Left ventricle myocardium superior (tissue), 1 donor: ENCODE results near the gene MAP2K3. TPM values are rescaled to one million over a fixed set of nuclear protein-coding genes. Genes with fewer than 3 reads are reported as not detected.
"Not testable (repeated sequence)": the region's sequence is repeated elsewhere in the genome, so short reads cannot be mapped to it uniquely, and the experiment has no call there.

Experiments
- ATAC-seq: fragments of 200-7000 bp; cut with Tn5 transposase; one replicate; pipeline ENCODE4 v1.9.1; 2020; ENCODE audit warnings: mild to moderate bottlenecking, moderate library complexity
- DNase-seq: peaks from one replicate; pipeline ENCODE4 v3.0.0-alpha.2; 2020
- intact Hi-C: fragments of 100-400 bp; cut with micrococcal nuclease; formaldehyde crosslinking; loops from one replicate; pipeline ENCODE4 v1.11.0; 2022
- total RNA-seq: library from RNA; stranded (reverse); fragmentation: NEBNext Ultra II Directional; extraction: Animal tissue kit (Norgen Biotek cat#: 25700); gene quantifications from one replicate; pipeline ENCODE4 v1.2.1, GENCODE V29; 2021
- donor health status: DM: no; HTN: yes; CAD: no; lungs with severe emphysema.

Gene MAP2K3
- total RNA-seq, 1 donor from 2014 or later = 38.6 TPM

GRCh38 chr17:21303441-21304065 lies 19.0 kb downstream of the MAP2K3 start:
- ATAC-seq (no peak), DNase-seq (peak; percentile 22)
- intact Hi-C loops = no loop called here

GRCh38 chr17:21304091-21304490 lies 19.6 kb downstream of the MAP2K3 start:
- intact Hi-C loops = no loop called here
- no peak for ATAC-seq

GRCh38 chr17:21304551-21305151 lies 20.1 kb downstream of the MAP2K3 start:
- ATAC-seq, intact Hi-C loops: not testable (repeated sequence)
- peak; percentile 11 for DNase-seq

More at GRCh38 chr17:21304091-21304490, 19.6 kb downstream of the MAP2K3 start:
- DNase-seq = peak; percentile 21

- ATAC-seq, intact Hi-C loops: not testable (repeated sequence)
- peak; percentile 17 for DNase-seq
These were observed 21.1 kb downstream of the MAP2K3 start for GRCh38 chr17:21305431-21306180.

- intact Hi-C loops, ATAC-seq: not testable (repeated sequence)
- peak; percentile 17 for DNase-seq
These were observed 22.2 kb downstream of the MAP2K3 start for GRCh38 chr17:21306611-21307272.

GRCh38 chr17:21307273-21307625 lies 22.7 kb downstream of the MAP2K3 start:
- DNase-seq = peak; percentile 8
- intact Hi-C loops, ATAC-seq: not testable (repeated sequence)

- peak; percentile 15 for DNase-seq
- ATAC-seq, intact Hi-C loops: not testable (repeated sequence)
These were observed 24.4 kb downstream of the MAP2K3 start for GRCh38 chr17:21308931-21309381.

- peak; percentile 32 for DNase-seq
- ATAC-seq = peak; percentile 16
- intact Hi-C loops = not testable (repeated sequence)
These were observed 25.7 kb downstream of the MAP2K3 start for GRCh38 chr17:21310061-21310765.

- ATAC-seq (peak; percentile 91), DNase-seq (peak; percentile 75)
- intact Hi-C loops = not testable (repeated sequence)
These were observed 26.5 kb downstream of the MAP2K3 start for GRCh38 chr17:21310766-21311602.

GRCh38 chr17:21313320-21313719 lies 28.8 kb downstream of the MAP2K3 start:
- ATAC-seq (no peak), DNase-seq (no peak)
- intact Hi-C loops = no loop called here

GRCh38 chr17:21313761-21314160 lies 29.2 kb downstream of the MAP2K3 start:
- intact Hi-C loops, ATAC-seq, DNase-seq: not testable (repeated sequence)

GRCh38 chr17:21314261-21314664 lies 29.8 kb downstream of the MAP2K3 start:
- DNase-seq, intact Hi-C loops, ATAC-seq: not testable (repeated sequence)

- intact Hi-C loops, DNase-seq, ATAC-seq: not testable (repeated sequence)
These were observed 30.2 kb downstream of the MAP2K3 start for GRCh38 chr17:21314701-21315111.

- DNase-seq, intact Hi-C loops, ATAC-seq: not testable (repeated sequence)
These were observed 30.9 kb downstream of the MAP2K3 start for GRCh38 chr17:21315246-21316000.

GRCh38 chr17:21316212-21316886 lies 31.8 kb downstream of the MAP2K3 start:
- DNase-seq, intact Hi-C loops: not testable (repeated sequence)
- peak; percentile 91 for ATAC-seq

GRCh38 chr17:21316887-21317500 lies 32.5 kb downstream of the MAP2K3 start:
- DNase-seq (peak; percentile 74), ATAC-seq (peak; percentile 75)
- intact Hi-C loops = not testable (repeated sequence)
